HEK293T (cell line): ENCODE data around the gene CDH12.
"Not testable (repeated sequence)": the region's sequence is repeated elsewhere in the genome, so short reads cannot be mapped to it uniquely, and the experiment has no call there.

Source experiments
- CTCF ChIA-PET: fragments of 350-600 bp; formaldehyde crosslinking; extraction: SDS; loops from one replicate; lab custom pipeline; 2021; ENCODE audit warnings: antibody characterized with exemption, inconsistent platforms; lab: Yijun Ruan, JAX
- POLR2A ChIA-PET: fragments of 350-600 bp; formaldehyde crosslinking; extraction: SDS; loops from one replicate; lab custom pipeline; 2020; ENCODE audit warnings: antibody characterized with exemption, inconsistent platforms; lab: Yijun Ruan, JAX
- DNase-seq: peaks from one replicate; pipeline ENCODE4 v3.0.0; 2012; ENCODE audit warnings: mixed read lengths; ENCODE audit errors: extremely low spot score
- ARNT ChIP-seq: fragments of 450-650 bp; IDR thresholded peaks from 2 replicates; pipeline ENCODE4 v1.6.1; 2017; ENCODE audit warnings: mild to moderate bottlenecking
- BHLHE40 ChIP-seq: fragments of 450-650 bp; IDR thresholded peaks from 2 replicates; pipeline ENCODE4 v1.6.1; 2016; ENCODE audit warnings: mild to moderate bottlenecking, moderate library complexity, borderline replicate concordance
- CTBP1 ChIP-seq: fragments of 450-650 bp; IDR thresholded peaks from 2 replicates; pipeline ENCODE4 v1.6.1; 2016; ENCODE audit warnings: borderline replicate concordance
- ELF4 ChIP-seq: fragments of 450-650 bp; IDR thresholded peaks from 2 replicates; pipeline ENCODE4 v1.6.1; 2017; ENCODE audit warnings: antibody characterized with exemption
- FOXA1 ChIP-seq: fragments of 450-650 bp; IDR thresholded peaks from 2 replicates; pipeline ENCODE4 v1.6.1; 2016; ENCODE audit warnings: mild to moderate bottlenecking
- FOXK2 ChIP-seq: fragments of 450-650 bp; IDR thresholded peaks from 2 replicates; pipeline ENCODE4 v1.6.1; 2016; ENCODE audit warnings: mild to moderate bottlenecking
- FOXM1 ChIP-seq: fragments of 450-650 bp; IDR thresholded peaks from 2 replicates; pipeline ENCODE4 v1.6.1; 2017; ENCODE audit warnings: mild to moderate bottlenecking, borderline replicate concordance
- HDGF ChIP-seq: fragments of 450-650 bp; IDR thresholded peaks from 2 replicates; pipeline ENCODE4 v1.6.1; 2017; ENCODE audit warnings: antibody characterized with exemption, borderline replicate concordance
- L3MBTL2 ChIP-seq: fragments of 450-650 bp; conservative IDR thresholded peaks from 2 replicates; pipeline ENCODE4 v1.6.1; 2016; ENCODE audit warnings: mild to moderate bottlenecking
- LEF1 ChIP-seq: fragments of 450-650 bp; IDR thresholded peaks from 2 replicates; pipeline ENCODE4 v1.6.1; 2017; ENCODE audit warnings: mild to moderate bottlenecking, borderline replicate concordance
- NFRKB ChIP-seq: fragments of 450-650 bp; IDR thresholded peaks from 2 replicates; pipeline ENCODE4 v1.6.1; 2016; ENCODE audit warnings: mild to moderate bottlenecking, moderate library complexity
- PKNOX1 ChIP-seq: fragments of 450-650 bp; IDR thresholded peaks from 2 replicates; pipeline ENCODE4 v1.6.1; 2016
- SP1 ChIP-seq: fragments of 450-650 bp; IDR thresholded peaks from 2 replicates; pipeline ENCODE4 v1.6.1; 2017
- SUZ12 ChIP-seq: fragments of 450-650 bp; IDR thresholded peaks from 2 replicates; pipeline ENCODE4 v1.6.1; 2016; ENCODE audit warnings: mild to moderate bottlenecking
- TARDBP ChIP-seq: fragments of 450-650 bp; IDR thresholded peaks from 2 replicates; pipeline ENCODE4 v1.6.1; 2016
- ZNF384 ChIP-seq: fragments of 450-650 bp; IDR thresholded peaks from 2 replicates; pipeline ENCODE4 v1.6.1; 2016

Gene CDH12

DNA sequence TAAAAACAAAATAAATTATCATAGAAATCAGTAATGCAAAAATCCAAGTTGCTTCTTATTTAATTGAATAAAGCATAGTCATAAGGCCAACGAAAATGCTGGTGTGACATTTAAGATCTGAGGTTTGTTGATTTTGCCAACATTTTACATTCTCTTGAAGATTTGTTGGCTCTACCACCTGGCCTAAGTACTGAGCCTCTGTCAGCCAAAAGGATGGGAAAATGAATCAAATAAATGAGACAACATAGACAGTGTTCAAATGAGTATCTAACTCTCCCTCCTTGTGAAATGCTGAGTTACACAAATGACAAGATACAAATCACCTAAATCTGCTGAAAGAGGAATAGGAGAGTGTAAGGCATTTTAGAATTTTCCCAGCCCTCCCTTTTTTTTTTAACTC lies 575.0 kb downstream of the CDH12 start:
- CTCF ChIA-PET, result interaction anchor here (0.6 kb wide), 1 partner anchor 196 kb away, joined by 3 read pairs; no protein-coding TSS in a partner anchor

GRCh38 chr5:22277006-22277405 lies 576.1 kb downstream of the CDH12 start:
- no peak for TF ChIP-seq TARDBP
- TF ChIP-seq L3MBTL2, result no peak
- no peak for TF ChIP-seq HDGF
- TF ChIP-seq LEF1, result no peak
- no peak for TF ChIP-seq FOXA1
- no peak for TF ChIP-seq FOXM1
- no peak for TF ChIP-seq BHLHE40
- TF ChIP-seq ZNF384, result no peak
- no peak for TF ChIP-seq CTBP1
- TF ChIP-seq SUZ12, result no peak
- no peak for TF ChIP-seq FOXK2
- TF ChIP-seq SP1, result no peak
- TF ChIP-seq ELF4, result no peak
- no peak for TF ChIP-seq NFRKB
- DNase-seq, result no peak
- CTCF ChIA-PET, result no interaction called here
- POLR2A ChIA-PET, result no interaction called here

More for the DNA sequence above, 575.0 kb downstream of the CDH12 start:
- no peak for TF ChIP-seq SUZ12
- TF ChIP-seq FOXK2, result no peak
- TF ChIP-seq NFRKB, result no peak
- no peak for TF ChIP-seq ELF4
- no peak for TF ChIP-seq ARNT
- TF ChIP-seq CTBP1, result no peak
- TF ChIP-seq TARDBP, result no peak
- no peak for TF ChIP-seq HDGF
- no peak for TF ChIP-seq SP1
- TF ChIP-seq L3MBTL2, result no peak
- no peak for TF ChIP-seq LEF1
- TF ChIP-seq PKNOX1, result no peak
- no peak for TF ChIP-seq FOXA1
- TF ChIP-seq BHLHE40, result no peak
- no peak for TF ChIP-seq FOXM1
- POLR2A ChIA-PET, result no interaction called here
- no peak for DNase-seq

- DNase-seq, CTCF ChIA-PET, POLR2A ChIA-PET: not testable (repeated sequence)
Observed at GRCh38 chr5:22265855-22266254, 587.3 kb downstream of the CDH12 start.

- ChIA-PET POLR2A (no interaction called here), CTCF (no interaction called here)
- DNase-seq, result no peak
- TF ChIP-seq NFRKB (no peak), LEF1 (no peak), SUZ12 (no peak)
Observed at GRCh38 chr5:22258139-22258538, 595.0 kb downstream of the CDH12 start.

GRCh38 chr5:22250528-22250927 lies 602.6 kb downstream of the CDH12 start:
- no peak for DNase-seq

GRCh38 chr5:22249209-22249729 lies 603.9 kb downstream of the CDH12 start:
- no peak for TF ChIP-seq ZNF384
- TF ChIP-seq LEF1, result no peak
- TF ChIP-seq FOXA1, result no peak
- no peak for TF ChIP-seq FOXK2
- no peak for TF ChIP-seq CTBP1
- TF ChIP-seq ELF4, result no peak
- TF ChIP-seq ARNT, result no peak
- no peak for TF ChIP-seq NFRKB
- TF ChIP-seq PKNOX1, result no peak
- TF ChIP-seq BHLHE40, result no peak
- ChIA-PET CTCF (no interaction called here), POLR2A (no interaction called here)
- no peak for DNase-seq

More at GRCh38 chr5:22250528-22250927, 602.6 kb downstream of the CDH12 start:
- ChIA-PET CTCF (no interaction called here), POLR2A (no interaction called here)
- no peak for TF ChIP-seq ARNT
- no peak for TF ChIP-seq ZNF384
- no peak for TF ChIP-seq TARDBP
- no peak for TF ChIP-seq FOXK2
- no peak for TF ChIP-seq LEF1
- no peak for TF ChIP-seq HDGF
- TF ChIP-seq FOXA1, result no peak
- no peak for TF ChIP-seq NFRKB
- no peak for TF ChIP-seq CTBP1
- no peak for TF ChIP-seq SP1
- no peak for TF ChIP-seq PKNOX1
- TF ChIP-seq FOXM1, result no peak
- TF ChIP-seq BHLHE40, result no peak
- TF ChIP-seq ELF4, result no peak
- TF ChIP-seq L3MBTL2, result no peak
- TF ChIP-seq SUZ12, result no peak

GRCh38 chr5:22245770-22246169 lies 607.4 kb downstream of the CDH12 start:
- no peak for DNase-seq
- POLR2A ChIA-PET, result no interaction called here
- CTCF ChIA-PET, result no interaction called here
- TF ChIP-seq ELF4 (no peak), TARDBP (no peak), HDGF (no peak), CTBP1 (no peak), BHLHE40 (no peak), SP1 (no peak), LEF1 (no peak), FOXM1 (no peak), ARNT (no peak), FOXA1 (no peak), PKNOX1 (no peak), FOXK2 (no peak), ZNF384 (no peak), NFRKB (no peak), SUZ12 (no peak), L3MBTL2 (no peak)
